Fibroblast of pulmonary artery (primary cell): ENCODE measurements around the gene HLA-G.
"Not testable (repeated sequence)": the region's sequence is repeated elsewhere in the genome, so short reads cannot be mapped to it uniquely, and the experiment has no call there.

ENCODE experiments used
- DNase-seq: peaks from one replicate; pipeline ENCODE4 v3.0.0-alpha.2; 2010; ENCODE audit warnings: low read depth
- H3K4me3 ChIP-seq: replicated peaks from 2 replicates; pipeline ENCODE4 v1.5.1; 2011; ENCODE audit warnings: low read depth, mild to moderate bottlenecking, control low read depth, low read length, moderate library complexity
- CTCF ChIP-seq: IDR thresholded peaks from 2 replicates; pipeline ENCODE4 v1.5.1; 2011; ENCODE audit warnings: mild to moderate bottlenecking, control low read depth, low read length, inconsistent platforms; ENCODE audit errors: missing control alignments

The HLA-G gene

GRCh38 chr6:29827579-29828470 lies at the start of gene HLA-G:
Gene HLA-G (plus strand): TSS chr6:29827825. CDS start chr6:29827845, 20 bp downstream.
- DNase-seq = no peak
- no peak within 1 kb of the TSS for H3K4me3 ChIP-seq
- no peak for TF ChIP-seq CTCF

- not testable (repeated sequence) for DNase-seq, H3K4me3 ChIP-seq
Observed at GRCh38 chr6:29780019-29780698, 47.5 kb upstream of the HLA-G start.

- no peak for DNase-seq
- TF ChIP-seq CTCF = no peak
- no peak overlapping the region for H3K4me3 ChIP-seq
Observed at GRCh38 chr6:29789176-29789575, 38.4 kb upstream of the HLA-G start.

GRCh38 chr6:29790626-29791025 lies 37.0 kb upstream of the HLA-G start:
- TF ChIP-seq CTCF = no peak
- H3K4me3 ChIP-seq = no peak overlapping the region
- DNase-seq = no peak

GRCh38 chr6:29791162-29791561 lies 36.5 kb upstream of the HLA-G start:
- H3K4me3 ChIP-seq = no peak overlapping the region
- TF ChIP-seq CTCF = no peak
- DNase-seq = no peak

GRCh38 chr6:29791786-29792122 lies 35.9 kb upstream of the HLA-G start:
- TF ChIP-seq CTCF = no peak
- H3K4me3 ChIP-seq = no peak overlapping the region
- DNase-seq = no peak

GRCh38 chr6:29792123-29793035 lies 35.2 kb upstream of the HLA-G start:
- TF ChIP-seq CTCF = peak; percentile 45
- H3K4me3 ChIP-seq = peak overlapping the region; percentile 50
- DNase-seq = peak; percentile 11
